ENCODE results near the gene CYTL1. TPM values are rescaled to one million over a fixed set of nuclear protein-coding genes. Genes with fewer than 3 reads are reported as not detected.
"Not testable (repeated sequence)": the region's sequence is repeated elsewhere in the genome, so short reads cannot be mapped to it uniquely, and the experiment has no call there.

CYTL1 gene
- total RNA-seq, 1 donor: 0.84 TPM

GRCh38 chr4:5020341-5020740, 1.1 kb upstream of the CYTL1 start:
- peaks cover 11% of the 10 kb centered on the region for H3K4me1 ChIP-seq (ENCODE audit: insufficient read depth, low read length)
- H3K4me3 ChIP-seq (ENCODE audit: low read length): no peak overlapping the region
- no peaks in the 10 kb centered on the region for H3K9me3 ChIP-seq (ENCODE audit: low read depth, low read length)
- H3K27me3 ChIP-seq (ENCODE audit: insufficient read depth, low read length): peaks cover 4% of the 10 kb centered on the region

GRCh38 chr4:5019796-5020195, 538 bp upstream of the CYTL1 start:
- H3K4me3 ChIP-seq (ENCODE audit: low read length): no peak overlapping the region

GRCh38 chr4:5018603-5019002, 655 bp downstream of the CYTL1 start:
- Histone ChIP-seq H3K27me3 (ENCODE audit: insufficient read depth, low read length) (peaks cover 4% of the 10 kb centered on the region), H3K9me3 (ENCODE audit: low read depth, low read length) (no peaks in the 10 kb centered on the region), H3K4me1 (ENCODE audit: insufficient read depth, low read length) (peaks cover 11% of the 10 kb centered on the region), H3K4me3 (ENCODE audit: low read length) (no peak overlapping the region)

More at GRCh38 chr4:5019796-5020195, 538 bp upstream of the CYTL1 start:
- no peaks in the 10 kb centered on the region for H3K9me3 ChIP-seq (ENCODE audit: low read depth, low read length)
- H3K27me3 ChIP-seq (ENCODE audit: insufficient read depth, low read length): peaks cover 4% of the 10 kb centered on the region
- peaks cover 11% of the 10 kb centered on the region for H3K4me1 ChIP-seq (ENCODE audit: insufficient read depth, low read length)

- no peaks in the 10 kb centered on the region for H3K9me3 ChIP-seq (ENCODE audit: low read depth, low read length)
- no peak overlapping the region for H3K4me3 ChIP-seq (ENCODE audit: low read length)
- peaks cover 11% of the 10 kb centered on the region for H3K4me1 ChIP-seq (ENCODE audit: insufficient read depth, low read length)
- peaks cover 4% of the 10 kb centered on the region for H3K27me3 ChIP-seq (ENCODE audit: insufficient read depth, low read length)
These were observed 1.2 kb downstream of the CYTL1 start for GRCh38 chr4:5018096-5018495.

GRCh38 chr4:5014007-5014682, 5.1 kb downstream of the CYTL1 start:
- peaks cover 4% of the 10 kb centered on the region for H3K27me3 ChIP-seq (ENCODE audit: insufficient read depth, low read length)
- H3K4me1 ChIP-seq (ENCODE audit: insufficient read depth, low read length): peaks cover 8% of the 10 kb centered on the region
- no peak overlapping the region for H3K4me3 ChIP-seq (ENCODE audit: low read length)
- H3K9me3 ChIP-seq (ENCODE audit: low read depth, low read length): no peaks in the 10 kb centered on the region

- H3K4me3 ChIP-seq (ENCODE audit: low read length): no peak overlapping the region
- H3K4me1 ChIP-seq (ENCODE audit: insufficient read depth, low read length): no peaks in the 10 kb centered on the region
- no peaks in the 10 kb centered on the region for H3K9me3 ChIP-seq (ENCODE audit: low read depth, low read length)
- no peaks in the 10 kb centered on the region for H3K27me3 ChIP-seq (ENCODE audit: insufficient read depth, low read length)
These were observed 6.3 kb downstream of the CYTL1 start for GRCh38 chr4:5012958-5013357.

GRCh38 chr4:5012244-5012898, 6.9 kb downstream of the CYTL1 start:
- H3K4me1 ChIP-seq (ENCODE audit: insufficient read depth, low read length): no peaks in the 10 kb centered on the region
- H3K27me3 ChIP-seq (ENCODE audit: insufficient read depth, low read length): no peaks in the 10 kb centered on the region
- no peaks in the 10 kb centered on the region for H3K9me3 ChIP-seq (ENCODE audit: low read depth, low read length)
- no peak overlapping the region for H3K4me3 ChIP-seq (ENCODE audit: low read length)

GRCh38 chr4:5010984-5011383, 8.3 kb downstream of the CYTL1 start:
- no peaks in the 10 kb centered on the region for H3K27me3 ChIP-seq (ENCODE audit: insufficient read depth, low read length)
- H3K4me1 ChIP-seq (ENCODE audit: insufficient read depth, low read length): no peaks in the 10 kb centered on the region
- H3K9me3 ChIP-seq (ENCODE audit: low read depth, low read length): no peaks in the 10 kb centered on the region
- H3K4me3 ChIP-seq (ENCODE audit: low read length): no peak overlapping the region

- Histone ChIP-seq H3K4me1 (ENCODE audit: insufficient read depth, low read length) (no peaks in the 10 kb centered on the region), H3K9me3 (ENCODE audit: low read depth, low read length) (no peaks in the 10 kb centered on the region), H3K27me3 (ENCODE audit: insufficient read depth, low read length) (no peaks in the 10 kb centered on the region), H3K4me3 (ENCODE audit: low read length) (no peak overlapping the region)
These were observed 9.5 kb downstream of the CYTL1 start for GRCh38 chr4:5009796-5010195.

- H3K4me3 ChIP-seq (ENCODE audit: low read length); H3K4me1 ChIP-seq (ENCODE audit: insufficient read depth, low read length); H3K9me3 ChIP-seq (ENCODE audit: low read depth, low read length); H3K27me3 ChIP-seq (ENCODE audit: insufficient read depth, low read length): not testable (repeated sequence)
These were observed 12.3 kb downstream of the CYTL1 start for GRCh38 chr4:5006932-5007331.

GRCh38 chr4:5004496-5004895, 14.8 kb downstream of the CYTL1 start:
- Histone ChIP-seq H3K9me3 (ENCODE audit: low read depth, low read length) (no peaks in the 10 kb centered on the region), H3K4me1 (ENCODE audit: insufficient read depth, low read length) (no peaks in the 10 kb centered on the region), H3K27me3 (ENCODE audit: insufficient read depth, low read length) (no peaks in the 10 kb centered on the region), H3K4me3 (ENCODE audit: low read length) (no peak overlapping the region)

GRCh38 chr4:5003918-5004317, 15.3 kb downstream of the CYTL1 start:
- no peaks in the 10 kb centered on the region for H3K9me3 ChIP-seq (ENCODE audit: low read depth, low read length)
- H3K4me3 ChIP-seq (ENCODE audit: low read length): no peak overlapping the region
- no peaks in the 10 kb centered on the region for H3K4me1 ChIP-seq (ENCODE audit: insufficient read depth, low read length)
- H3K27me3 ChIP-seq (ENCODE audit: insufficient read depth, low read length): no peaks in the 10 kb centered on the region

GRCh38 chr4:5003372-5003857, 15.8 kb downstream of the CYTL1 start:
- no peaks in the 10 kb centered on the region for H3K9me3 ChIP-seq (ENCODE audit: low read depth, low read length)
- H3K27me3 ChIP-seq (ENCODE audit: insufficient read depth, low read length): no peaks in the 10 kb centered on the region
- no peak overlapping the region for H3K4me3 ChIP-seq (ENCODE audit: low read length)
- no peaks in the 10 kb centered on the region for H3K4me1 ChIP-seq (ENCODE audit: insufficient read depth, low read length)

GRCh38 chr4:5001641-5002040, 17.6 kb downstream of the CYTL1 start:
- not testable (repeated sequence) for H3K27me3 ChIP-seq (ENCODE audit: insufficient read depth, low read length); H3K4me3 ChIP-seq (ENCODE audit: low read length); H3K9me3 ChIP-seq (ENCODE audit: low read depth, low read length); H3K4me1 ChIP-seq (ENCODE audit: insufficient read depth, low read length)

GRCh38 chr4:4996935-4997334, 22.3 kb downstream of the CYTL1 start:
- not testable (repeated sequence) for H3K4me1 ChIP-seq (ENCODE audit: insufficient read depth, low read length); H3K4me3 ChIP-seq (ENCODE audit: low read length); H3K27me3 ChIP-seq (ENCODE audit: insufficient read depth, low read length)

GRCh38 chr4:4995908-4996265, 23.4 kb downstream of the CYTL1 start:
- H3K27me3 ChIP-seq (ENCODE audit: insufficient read depth, low read length): no peaks in the 10 kb centered on the region
- H3K9me3 ChIP-seq (ENCODE audit: low read depth, low read length): no peaks in the 10 kb centered on the region
- H3K4me1 ChIP-seq (ENCODE audit: insufficient read depth, low read length): peaks cover 5% of the 10 kb centered on the region
- no peak overlapping the region for H3K4me3 ChIP-seq (ENCODE audit: low read length)

More at GRCh38 chr4:4996935-4997334, 22.3 kb downstream of the CYTL1 start:
- H3K9me3 ChIP-seq (ENCODE audit: low read depth, low read length): not testable (repeated sequence)

All from mononuclear cell (primary cell).